ENCODE data around the gene RBM33. TPM values are rescaled to one million over a fixed set of nuclear protein-coding genes. Genes with fewer than 3 reads are reported as not detected.
A peak's percentile ranks its signal among the peaks of the same experiment; 100 is the strongest.

Gene RBM33
- total and polyA plus RNA-seq, 2 of the 13 experiments (the other 11 are each of a cell fraction or from before 2014, with no cell fraction given) = 12.4 to 28.9 TPM

GRCh38 chr7:155808549-155809331, 164.3 kb downstream of the RBM33 start (continued):
- TF ChIP-seq HMGA1 (CRISPR knock-in tag; conservative IDR thresholded peaks at IDR 0.05) (no peak), AKAP8 (CRISPR knock-in tag; IDR thresholded peaks at IDR 0.05) (no peak), SMAD3 (CRISPR knock-in tag; IDR thresholded peaks at IDR 0.05) (no peak), IRF2 (CRISPR knock-in tag; IDR thresholded peaks at IDR 0.05) (no peak; the same call in 1 of the 2 replicates), RXRB (CRISPR knock-in tag; IDR thresholded peaks at IDR 0.05; ENCODE audit: borderline replicate concordance) (peak; percentile 64), CTCF (CRISPR knock-in tag; IDR thresholded peaks at IDR 0.05) (peak; percentile 9; the same call in 1 of the 2 replicates), MEIS2 (CRISPR knock-in tag; IDR thresholded peaks at IDR 0.05) (no peak), ZNF816 (CRISPR knock-in tag; IDR thresholded peaks at IDR 0.05; ENCODE audit: borderline replicate concordance) (peak; percentile 76; the same call in 1 of the 2 replicates), ZNF44 (CRISPR knock-in tag; IDR thresholded peaks at IDR 0.05) (no peak), ZNF850 (CRISPR knock-in tag; conservative IDR thresholded peaks at IDR 0.05) (no peak), ZNF207 (IDR thresholded peaks at IDR 0.05; ENCODE audit: borderline replicate concordance) (no peak), ZNF598 (CRISPR knock-in tag; IDR thresholded peaks at IDR 0.05; ENCODE audit: borderline replicate concordance) (0 out of 2 replicates have a peak, but pooled peaks have one; percentile 50), NCOA1 (CRISPR knock-in tag; IDR thresholded peaks at IDR 0.05) (no peak), MAX (IDR thresholded peaks at IDR 0.05) (peak; percentile 89), BHLHE40 (IDR thresholded peaks at IDR 0.05; ENCODE audit: low read length) (no peak), ZNF883 (CRISPR knock-in tag; IDR thresholded peaks at IDR 0.05; ENCODE audit: not compliant biosample characterization) (no peak), ZFP41 (CRISPR knock-in tag; IDR thresholded peaks at IDR 0.05; ENCODE audit: borderline replicate concordance) (0 out of 2 replicates have a peak, but pooled peaks have one; percentile 54), ZNF160 (CRISPR knock-in tag; IDR thresholded peaks at IDR 0.05) (no peak; the same call in 1 of the 2 replicates), ASH2L (IDR thresholded peaks at IDR 0.05; ENCODE audit: insufficient read length, low read depth, low read length) (peak; percentile 17), MEF2D (CRISPR knock-in tag; IDR thresholded peaks at IDR 0.05) (no peak; the same call in 1 of the 2 replicates), U2AF2 (IDR thresholded peaks at IDR 0.05; ENCODE audit: low read depth, low read length) (no peak), PHF8 (CRISPR knock-in tag; IDR thresholded peaks at IDR 0.05) (peak; percentile 79), XBP1 (CRISPR knock-in tag; IDR thresholded peaks at IDR 0.05) (0 out of 2 replicates have a peak, but pooled peaks have one; percentile 37), DMAP1 (CRISPR knock-in tag; IDR thresholded peaks at IDR 0.05) (peak; percentile 76), YEATS4 (CRISPR knock-in tag; IDR thresholded peaks at IDR 0.05; ENCODE audit: borderline replicate concordance) (peak; percentile 51; the same call in 1 of the 2 replicates), SP140L (CRISPR knock-in tag; IDR thresholded peaks at IDR 0.05; ENCODE audit: borderline replicate concordance) (no peak), GABPA (IDR thresholded peaks at IDR 0.05; ENCODE audit: low read depth, low read length) (no peak), GABPA (CRISPR knock-in tag; IDR thresholded peaks at IDR 0.05; ENCODE audit: low read depth) (peak; percentile 53), SP4 (CRISPR knock-in tag; IDR thresholded peaks at IDR 0.05) (no peak)
